Measurements from ENCODE around the gene SPDEF.

The SPDEF gene

GRCh38 chr6:34600101-34600500 is 44.0 kb upstream of the SPDEF start:
- Histone ChIP-seq H2BK15ac (replicated peaks; ENCODE audit: low read depth) (no peak overlapping the region), H3K4me1 (ENCODE audit: control insufficient read depth, low read depth, low read length) (peaks cover 7% of the 10 kb centered on the region), H3K9ac (ENCODE audit: low read length) (no peak overlapping the region), H3K79me2 (ENCODE audit: control insufficient read depth, insufficient read depth, low read length) (peaks cover 2% of the 10 kb centered on the region), H3K56ac (ENCODE audit: low read length) (no peak overlapping the region), H3K79me1 (ENCODE audit: low read length) (peaks cover 8% of the 10 kb centered on the region), H3K4me2 (ENCODE audit: low read length) (no peak overlapping the region), H2BK5ac (ENCODE audit: low read length) (no peak overlapping the region), H2AK5ac (ENCODE audit: low read length) (no peak overlapping the region), H3K4me3 (ENCODE audit: low read length) (no peak overlapping the region), H3K27ac (ENCODE audit: low read depth, low read length) (no peak overlapping the region), H4K5ac (ENCODE audit: low read length) (no peak overlapping the region), H3K36me3 (ENCODE audit: control insufficient read depth, insufficient read depth, low read length) (no peaks in the 10 kb centered on the region), H3K27me3 (ENCODE audit: insufficient read depth, low read length, poor library complexity) (no peaks in the 10 kb centered on the region), H3K18ac (ENCODE audit: low read length) (no peak overlapping the region), H4K8ac (ENCODE audit: low read depth, low read length) (no peak overlapping the region), H2BK120ac (ENCODE audit: low read depth, low read length) (no peak overlapping the region), H3K4ac (ENCODE audit: low read depth, low read length) (no peak overlapping the region), H3K23ac (ENCODE audit: low read length) (no peak overlapping the region)
- WGBS (ENCODE audit: extremely low coverage, insufficient coverage, low lambda C conversion rate) = no CpG with 5 or more reads among the region's 5 CpGs
- DNase-seq = no peak

GRCh38 chr6:34598712-34599111 is 42.6 kb upstream of the SPDEF start:
- no peaks in the 10 kb centered on the region for H3K27me3 ChIP-seq (ENCODE audit: insufficient read depth, low read length, poor library complexity)
- H3K4me2 ChIP-seq (ENCODE audit: low read length) = no peak overlapping the region
- H4K8ac ChIP-seq (ENCODE audit: low read depth, low read length) = no peak overlapping the region
- no peak overlapping the region for H2BK5ac ChIP-seq (ENCODE audit: low read length)
- no peak overlapping the region for H3K4me3 ChIP-seq (ENCODE audit: low read length)
- no peak overlapping the region for H2BK15ac ChIP-seq (replicated peaks; ENCODE audit: low read depth)
- no peak overlapping the region for H3K4ac ChIP-seq (ENCODE audit: low read depth, low read length)
- H2BK120ac ChIP-seq (ENCODE audit: low read depth, low read length) = no peak overlapping the region
- no peak overlapping the region for H3K9ac ChIP-seq (ENCODE audit: low read length)
- H2AK5ac ChIP-seq (ENCODE audit: low read length) = no peak overlapping the region
- no peaks in the 10 kb centered on the region for H3K36me3 ChIP-seq (ENCODE audit: control insufficient read depth, insufficient read depth, low read length)
- DNase-seq = no peak
- H3K79me1 ChIP-seq (ENCODE audit: low read length) = peaks cover 10% of the 10 kb centered on the region
- no peak overlapping the region for H3K56ac ChIP-seq (ENCODE audit: low read length)
- no peak overlapping the region for H3K18ac ChIP-seq (ENCODE audit: low read length)
- H4K5ac ChIP-seq (ENCODE audit: low read length) = no peak overlapping the region
- H3K27ac ChIP-seq (ENCODE audit: low read depth, low read length) = no peak overlapping the region
- H3K79me2 ChIP-seq (ENCODE audit: control insufficient read depth, insufficient read depth, low read length) = peaks cover 2% of the 10 kb centered on the region
- no CpG with 5 or more reads among the region's 3 CpGs for WGBS (ENCODE audit: extremely low coverage, insufficient coverage, low lambda C conversion rate)
- peaks cover 7% of the 10 kb centered on the region for H3K4me1 ChIP-seq (ENCODE audit: control insufficient read depth, low read depth, low read length)
- H3K23ac ChIP-seq (ENCODE audit: low read length) = no peak overlapping the region

- no peak for DNase-seq
- no CpG with 5 or more reads among the region's 3 CpGs for WGBS (ENCODE audit: extremely low coverage, insufficient coverage, low lambda C conversion rate)
- no peak overlapping the region for H3K4me3 ChIP-seq (ENCODE audit: low read length)
These were observed 41.6 kb upstream of the SPDEF start for GRCh38 chr6:34597605-34598353.

GRCh38 chr6:34596798-34597197 is 40.7 kb upstream of the SPDEF start:
- no peaks in the 10 kb centered on the region for H3K27me3 ChIP-seq (ENCODE audit: insufficient read depth, low read length, poor library complexity)
- no peak overlapping the region for H3K4me2 ChIP-seq (ENCODE audit: low read length)
- H3K23ac ChIP-seq (ENCODE audit: low read length) = no peak overlapping the region
- no peak overlapping the region for H3K4me3 ChIP-seq (ENCODE audit: low read length)
- peaks cover 13% of the 10 kb centered on the region for H3K79me1 ChIP-seq (ENCODE audit: low read length)
- no peak overlapping the region for H2AK5ac ChIP-seq (ENCODE audit: low read length)
- no peak overlapping the region for H3K18ac ChIP-seq (ENCODE audit: low read length)
- no peak overlapping the region for H4K8ac ChIP-seq (ENCODE audit: low read depth, low read length)
- H4K5ac ChIP-seq (ENCODE audit: low read length) = no peak overlapping the region
- DNase-seq = no peak
- H2BK15ac ChIP-seq (replicated peaks; ENCODE audit: low read depth) = no peak overlapping the region
- no peak overlapping the region for H3K27ac ChIP-seq (ENCODE audit: low read depth, low read length)
- H3K9ac ChIP-seq (ENCODE audit: low read length) = no peak overlapping the region
- no peaks in the 10 kb centered on the region for H3K36me3 ChIP-seq (ENCODE audit: control insufficient read depth, insufficient read depth, low read length)
- no peak overlapping the region for H2BK5ac ChIP-seq (ENCODE audit: low read length)
- H3K79me2 ChIP-seq (ENCODE audit: control insufficient read depth, insufficient read depth, low read length) = peaks cover 4% of the 10 kb centered on the region
- H3K56ac ChIP-seq (ENCODE audit: low read length) = no peak overlapping the region
- H3K4ac ChIP-seq (ENCODE audit: low read depth, low read length) = no peak overlapping the region
- no CpG with 5 or more reads among the region's 1 CpG for WGBS (ENCODE audit: extremely low coverage, insufficient coverage, low lambda C conversion rate)
- no peak overlapping the region for H2BK120ac ChIP-seq (ENCODE audit: low read depth, low read length)
- H3K4me1 ChIP-seq (ENCODE audit: control insufficient read depth, low read depth, low read length) = peaks cover 6% of the 10 kb centered on the region

More at GRCh38 chr6:34597605-34598353, 41.6 kb upstream of the SPDEF start:
- H3K23ac ChIP-seq (ENCODE audit: low read length) = no peak overlapping the region
- H3K9ac ChIP-seq (ENCODE audit: low read length) = no peak overlapping the region
- H4K8ac ChIP-seq (ENCODE audit: low read depth, low read length) = no peak overlapping the region
- no peak overlapping the region for H3K56ac ChIP-seq (ENCODE audit: low read length)
- no peak overlapping the region for H2BK120ac ChIP-seq (ENCODE audit: low read depth, low read length)
- H2AK5ac ChIP-seq (ENCODE audit: low read length) = no peak overlapping the region
- no peak overlapping the region for H3K27ac ChIP-seq (ENCODE audit: low read depth, low read length)
- H3K4me1 ChIP-seq (ENCODE audit: control insufficient read depth, low read depth, low read length) = peaks cover 7% of the 10 kb centered on the region
- H3K4me2 ChIP-seq (ENCODE audit: low read length) = no peak overlapping the region
- H3K27me3 ChIP-seq (ENCODE audit: insufficient read depth, low read length, poor library complexity) = no peaks in the 10 kb centered on the region
- no peak overlapping the region for H3K4ac ChIP-seq (ENCODE audit: low read depth, low read length)
- H3K36me3 ChIP-seq (ENCODE audit: control insufficient read depth, insufficient read depth, low read length) = no peaks in the 10 kb centered on the region
- no peak overlapping the region for H4K5ac ChIP-seq (ENCODE audit: low read length)
- peaks cover 10% of the 10 kb centered on the region for H3K79me1 ChIP-seq (ENCODE audit: low read length)
- H3K18ac ChIP-seq (ENCODE audit: low read length) = no peak overlapping the region
- no peak overlapping the region for H2BK5ac ChIP-seq (ENCODE audit: low read length)
- H2BK15ac ChIP-seq (replicated peaks; ENCODE audit: low read depth) = no peak overlapping the region
- H3K79me2 ChIP-seq (ENCODE audit: control insufficient read depth, insufficient read depth, low read length) = peaks cover 2% of the 10 kb centered on the region

GRCh38 chr6:34595332-34596184 is 39.4 kb upstream of the SPDEF start:
- no peak overlapping the region for H4K5ac ChIP-seq (ENCODE audit: low read length)
- H3K4me3 ChIP-seq (ENCODE audit: low read length) = no peak overlapping the region
- WGBS (ENCODE audit: extremely low coverage, insufficient coverage, low lambda C conversion rate) = no CpG with 5 or more reads among the region's 6 CpGs
- H2BK5ac ChIP-seq (ENCODE audit: low read length) = no peak overlapping the region
- H3K27ac ChIP-seq (ENCODE audit: low read depth, low read length) = no peak overlapping the region
- H3K4ac ChIP-seq (ENCODE audit: low read depth, low read length) = no peak overlapping the region
- no peak overlapping the region for H3K18ac ChIP-seq (ENCODE audit: low read length)
- no peak overlapping the region for H3K23ac ChIP-seq (ENCODE audit: low read length)
- H4K8ac ChIP-seq (ENCODE audit: low read depth, low read length) = no peak overlapping the region
- H2AK5ac ChIP-seq (ENCODE audit: low read length) = no peak overlapping the region
- no peak overlapping the region for H2BK15ac ChIP-seq (replicated peaks; ENCODE audit: low read depth)
- DNase-seq = no peak
- H2BK120ac ChIP-seq (ENCODE audit: low read depth, low read length) = no peak overlapping the region
- no peaks in the 10 kb centered on the region for H3K36me3 ChIP-seq (ENCODE audit: control insufficient read depth, insufficient read depth, low read length)
- no peaks in the 10 kb centered on the region for H3K27me3 ChIP-seq (ENCODE audit: insufficient read depth, low read length, poor library complexity)
- H3K56ac ChIP-seq (ENCODE audit: low read length) = no peak overlapping the region
- H3K79me2 ChIP-seq (ENCODE audit: control insufficient read depth, insufficient read depth, low read length) = peaks cover 4% of the 10 kb centered on the region
- peaks cover 2% of the 10 kb centered on the region for H3K4me1 ChIP-seq (ENCODE audit: control insufficient read depth, low read depth, low read length)
- no peak overlapping the region for H3K9ac ChIP-seq (ENCODE audit: low read length)
- H3K79me1 ChIP-seq (ENCODE audit: low read length) = peaks cover 17% of the 10 kb centered on the region
- no peak overlapping the region for H3K4me2 ChIP-seq (ENCODE audit: low read length)

All from mesendoderm (in vitro differentiated cells).